Stomach (tissue), 9 donors: ENCODE results near the gene EDRF1. TPM values are rescaled to one million over a fixed set of nuclear protein-coding genes. Genes with fewer than 3 reads are reported as not detected.
A peak's percentile ranks its signal among the peaks of the same experiment; 100 is the strongest.

Source experiments
- DNase-seq, 2 donors: peaks; one replicate each; pipeline versions ENCODE4 v3.0.0 to v3.0.0-alpha.2; 2013 to 2019
- H3K27ac ChIP-seq, 5 donors: fragments of 200-600 bp in 4 of 5; sonication (generic) in 4 of 5; one replicate each; pipeline ENCODE4 v1.5.1; 2013 to 2019; ENCODE audit warnings: mild to moderate bottlenecking in 1 of 5, moderate library complexity in 1 of 5
- H3K27me3 ChIP-seq, 3 donors: fragments of 200-600 bp; sonication (generic); one replicate each; pipeline ENCODE4 v1.5.1; 2017 to 2019; ENCODE audit warnings: mixed run types in 1 of 3
- H3K36me3 ChIP-seq, 4 donors: fragments of 200-600 bp; sonication (generic); 1 replicate in 3 of 4; 2 replicates in 1 of 4; pipeline ENCODE4 v1.5.1; 2016 to 2019
- H3K4me1 ChIP-seq, 4 donors: fragments of 200-600 bp; sonication (generic); one replicate each; pipeline ENCODE4 v1.5.1; 2016 to 2019
- H3K4me3 ChIP-seq, 4 donors: fragments of 200-600 bp; sonication (generic) in 3 of 4; one replicate each; pipeline ENCODE4 v1.5.1; 2016 to 2019; ENCODE audit warnings: mild to moderate bottlenecking in 1 of 4
- H3K9me3 ChIP-seq, 4 donors: fragments of 200-600 bp; sonication (generic); one replicate each; pipeline ENCODE4 v1.5.1; 2016 to 2019
- CTCF ChIP-seq, 7 experiments: fragments of 450-650 bp in 4 of 7; fragments of 200-600 bp in 3 of 7; sonication (generic) in 3 of 7; IDR thresholded peaks; one replicate each; pipeline ENCODE4 v1.5.1; 2016 to 2019; ENCODE audit warnings: antibody characterized with exemption in 7 of 7, control low read depth in 2 of 7, mild to moderate bottlenecking in 1 of 7
- EP300 ChIP-seq: sonication (generic); formaldehyde crosslinking; IDR thresholded peaks from one replicate; pipeline ENCODE4 v1.6.1; 2017; ENCODE audit warnings: antibody characterized with exemption
- POLR2A ChIP-seq, 4 donors: fragments of 450-650 bp; IDR thresholded peaks; one replicate each; pipeline ENCODE4 v1.6.1; 2016; ENCODE audit warnings: antibody characterized with exemption in 4 of 4, control low read depth in 2 of 4, mild to moderate bottlenecking in 1 of 4, moderate library complexity in 1 of 4
- POLR2AphosphoS5 ChIP-seq, 3 donors: sonication (generic); formaldehyde crosslinking; IDR thresholded peaks; one replicate each; pipeline ENCODE4 v1.6.1; 2016; ENCODE audit warnings: antibody characterized with exemption in 3 of 3
- WGBS, 5 donors: extraction: QIAGEN DNeasy Blood & Tissue Kit in 3 of 5; methylation state at CpG; one replicate each; pipeline versions ENCODE4 v1.1.5 to v1.1.7; 2013 to 2018; 5-methylcytosine and 5-hydroxymethylcytosine counted together
- intact Hi-C: fragments of 100-400 bp; cut with DNase I; formaldehyde crosslinking; loops from one replicate; pipeline ENCODE4 v1.15.1; 2023; ENCODE audit warnings: low total_unique reads
- polyA plus RNA-seq, 3 donors: library from polyadenylated mRNA; stranded (reverse); fragments of 200-250 nt; gene quantifications; one replicate each; pipeline ENCODE4 v1.2.3, GENCODE V29; 2013
- total RNA-seq, 5 donors: library from RNA; depleted of rRNA; stranded (reverse); fragments of >200 nt; gene quantifications; one replicate each; pipeline versions ENCODE4 v1.1.0 to v1.2.3, GENCODE V29; 2014 to 2016
- donor health status: healthy with polysubstance abuse.
- donor health status: Bipolar disorder and iron deficiency.
- donor health status: healthy.

EDRF1 gene
- total and polyA plus RNA-seq, 8 donors: 5.5 to 41.5 (median 15.5) TPM

GRCh38 chr10:125762692-125763648 lies 43.5 kb downstream of the EDRF1 start:
- 85 to 94% (median 93%) methylated on average over 24 of the region's 24 CpGs for WGBS, 5 donors
- Histone ChIP-seq H3K36me3 (peaks cover 29 to 96% (median 83%) of the 10 kb centered on the region in 4 donors), H3K27me3 (no peaks in the 10 kb centered on the region), H3K4me3 (no peak overlapping the region), H3K9me3 (no peaks in the 10 kb centered on the region), H3K4me1 (peaks cover 0 to 11% (median 3%) of the 10 kb centered on the region in 4 donors), H3K27ac (no peak overlapping the region)
- no peak for DNase-seq
- intact Hi-C loops: no loop called here
- TF ChIP-seq POLR2A (IDR thresholded peaks at IDR 0.05): no peak
- TF ChIP-seq EP300: no peak
- no peak for TF ChIP-seq POLR2AphosphoS5 (IDR thresholded peaks at IDR 0.05)
- no peak for TF ChIP-seq CTCF (IDR thresholded peaks at IDR 0.05)

- Histone ChIP-seq H3K36me3 (peaks cover 22 to 76% (median 60%) of the 10 kb centered on the region in 4 donors), H3K27ac (no peak overlapping the region), H3K9me3 (no peaks in the 10 kb centered on the region), H3K4me1 (peaks cover 0 to 24% (median 10%) of the 10 kb centered on the region in 4 donors), H3K4me3 (no peak overlapping the region), H3K27me3 (no peaks in the 10 kb centered on the region)
- no peak for DNase-seq
- TF ChIP-seq EP300: no peak
- TF ChIP-seq POLR2AphosphoS5 (IDR thresholded peaks at IDR 0.05): no peak
- TF ChIP-seq CTCF (IDR thresholded peaks at IDR 0.05): no peak
- TF ChIP-seq POLR2A (IDR thresholded peaks at IDR 0.05): no peak
- WGBS, 5 donors: 85 to 99% (median 90%) methylated on average over 2 of the region's 2 CpGs
- intact Hi-C loops: no loop called here
Measured at GRCh38 chr10:125765835-125766234, 46.3 kb downstream of the EDRF1 start.

- no peak for DNase-seq
- intact Hi-C loops: no loop called here
- peaks cover 22 to 69% (median 54%) of the 10 kb centered on the region in 4 donors for H3K36me3 ChIP-seq
- no peaks in the 10 kb centered on the region for H3K9me3 ChIP-seq
- H3K4me3 ChIP-seq: no peak overlapping the region
- no peaks in the 10 kb centered on the region for H3K27me3 ChIP-seq
- TF ChIP-seq EP300: no peak
- no peak for TF ChIP-seq POLR2AphosphoS5 (IDR thresholded peaks at IDR 0.05)
- no peak for TF ChIP-seq POLR2A (IDR thresholded peaks at IDR 0.05)
- TF ChIP-seq CTCF (IDR thresholded peaks at IDR 0.05): no peak
- H3K27ac ChIP-seq: no peak overlapping the region
- WGBS, 5 donors: 36 to 58% (median 48%) methylated on average over 4 of the region's 4 CpGs
- peaks cover 0 to 24% (median 10%) of the 10 kb centered on the region in 4 donors for H3K4me1 ChIP-seq
Measured at GRCh38 chr10:125766511-125766910, 47.0 kb downstream of the EDRF1 start.

- 65 to 78% (median 69%) methylated on average over 4 of the region's 4 CpGs for WGBS, 5 donors
- Histone ChIP-seq H3K27ac (peak overlapping the region in 1 of 5 donors; percentile 34), H3K4me1 (peaks cover 0 to 24% (median 10%) of the 10 kb centered on the region in 4 donors), H3K27me3 (peaks cover 0 to under 1% (median 0%) of the 10 kb centered on the region in 3 donors), H3K9me3 (no peaks in the 10 kb centered on the region), H3K36me3 (peaks cover 17 to 51% (median 35%) of the 10 kb centered on the region in 4 donors), H3K4me3 (no peak overlapping the region)
- intact Hi-C loops: no loop called here
- peak in 1 of 2 donors; percentile 82 for DNase-seq
- TF ChIP-seq POLR2AphosphoS5 (IDR thresholded peaks at IDR 0.05): peak in 1 of 3 donors; percentile 15
- no peak for TF ChIP-seq POLR2A (IDR thresholded peaks at IDR 0.05)
Measured at GRCh38 chr10:125768219-125768855, 48.8 kb downstream of the EDRF1 start.
